GM11168 (cell line): ENCODE measurements around the gene P2RY8.

ENCODE experiments used
- in situ Hi-C: fragments of 300-500 bp; cut with MboI; formaldehyde crosslinking; loops from one replicate; pipeline ENCODE4 v1.12.0; 2022; ENCODE audit warnings: low sequenced_read_pairs; ENCODE audit not compliant: unreplicated experiment

The P2RY8 gene

GRCh38 chrX:1450361-1451161 is 86.4 kb downstream of the P2RY8 start:
- in situ Hi-C loops = no loop called here

- in situ Hi-C loops = loop anchor here (25.0 kb wide), 1 partner anchor 1163 kb away; no protein-coding TSS in a partner anchor
Measured at GRCh38 chrX:1449823-1450149, 87.2 kb downstream of the P2RY8 start.

- in situ Hi-C loops = loop anchor here (25.0 kb wide), 1 partner anchor 1163 kb away; no protein-coding TSS in a partner anchor
Measured at GRCh38 chrX:1449036-1449822, 87.8 kb downstream of the P2RY8 start.

- in situ Hi-C loops = loop anchor here (25.0 kb wide), 1 partner anchor 1164 kb away; no protein-coding TSS in a partner anchor
Measured at GRCh38 chrX:1448573-1449001, 88.4 kb downstream of the P2RY8 start.

GRCh38 chrX:1447969-1448572 is 88.9 kb downstream of the P2RY8 start:
- in situ Hi-C loops = loop anchor here (25.0 kb wide), 1 partner anchor 1164 kb away; no protein-coding TSS in a partner anchor

GRCh38 chrX:1446984-1447968 is 89.7 kb downstream of the P2RY8 start:
- in situ Hi-C loops = loop anchor here (25.0 kb wide), 1 partner anchor 1165 kb away; no protein-coding TSS in a partner anchor

- in situ Hi-C loops = loop anchor here (25.0 kb wide), 1 partner anchor 1167 kb away; no protein-coding TSS in a partner anchor
Measured at GRCh38 chrX:1444561-1445500, 92.2 kb downstream of the P2RY8 start.

GRCh38 chrX:1443496-1444075 is 93.4 kb downstream of the P2RY8 start:
- in situ Hi-C loops = loop anchor here (25.0 kb wide), 1 partner anchor 1169 kb away; no protein-coding TSS in a partner anchor

GRCh38 chrX:1442724-1443367 is 94.1 kb downstream of the P2RY8 start:
- in situ Hi-C loops = loop anchor here (25.0 kb wide), 1 partner anchor 1169 kb away; no protein-coding TSS in a partner anchor

- in situ Hi-C loops = loop anchor here (25.0 kb wide), 1 partner anchor 1170 kb away; no protein-coding TSS in a partner anchor
Measured at GRCh38 chrX:1442016-1442665, 94.8 kb downstream of the P2RY8 start.

- in situ Hi-C loops = loop anchor here (25.0 kb wide), 1 partner anchor 1172 kb away; no protein-coding TSS in a partner anchor
Measured at GRCh38 chrX:1440506-1440905, 96.5 kb downstream of the P2RY8 start.

- in situ Hi-C loops = loop anchor here (25.0 kb wide), 1 partner anchor 1177 kb away; no protein-coding TSS in a partner anchor
Measured at GRCh38 chrX:1435241-1435895, 101.6 kb downstream of the P2RY8 start.

GRCh38 chrX:1434871-1435240 is 102.1 kb downstream of the P2RY8 start:
- in situ Hi-C loops = loop anchor here (25.0 kb wide), 1 partner anchor 1177 kb away; no protein-coding TSS in a partner anchor

- in situ Hi-C loops = loop anchor here (25.0 kb wide), 1 partner anchor 1178 kb away; no protein-coding TSS in a partner anchor
Measured at GRCh38 chrX:1433646-1434357, 103.2 kb downstream of the P2RY8 start.

GRCh38 chrX:1430451-1430850 is 106.5 kb downstream of the P2RY8 start:
- in situ Hi-C loops = loop anchor here (25.0 kb wide), 1 partner anchor 1182 kb away; no protein-coding TSS in a partner anchor
